Activated T-cell treated with anti-CD3 and anti-CD28 coated beads, Interleukin-2, amount 50 U/mL, for 48 hours (primary cell): ENCODE measurements around the gene OOSP1.
"Not testable (repeated sequence)": the region's sequence is repeated elsewhere in the genome, so short reads cannot be mapped to it uniquely, and the experiment has no call there.

Experiments
- DNase-seq, 2 experiments: peaks; one replicate each; pipeline ENCODE4 v3.0.0-alpha.2; 2020

OOSP1 gene

GRCh38 chr11:59962107-59962482 lies 23.9 kb downstream of the OOSP1 start:
- no peak for DNase-seq

- no peak for DNase-seq
These were observed 25.5 kb downstream of the OOSP1 start, which contains the start of gene OOSP4A for GRCh38 chr11:59963733-59964132. Gene OOSP4A (plus strand): TSS chr11:59964033. CDS start chr11:59964033, 0 bp downstream.

- DNase-seq = no peak
These were observed 27.2 kb downstream of the OOSP1 start for GRCh38 chr11:59965424-59965823.

- no peak for DNase-seq
These were observed 28.0 kb downstream of the OOSP1 start for GRCh38 chr11:59966201-59966600.

- DNase-seq = no peak
These were observed 29.6 kb downstream of the OOSP1 start for GRCh38 chr11:59967677-59968394.

GRCh38 chr11:59968395-59968783 lies 30.2 kb downstream of the OOSP1 start:
- DNase-seq = no peak

DNA sequence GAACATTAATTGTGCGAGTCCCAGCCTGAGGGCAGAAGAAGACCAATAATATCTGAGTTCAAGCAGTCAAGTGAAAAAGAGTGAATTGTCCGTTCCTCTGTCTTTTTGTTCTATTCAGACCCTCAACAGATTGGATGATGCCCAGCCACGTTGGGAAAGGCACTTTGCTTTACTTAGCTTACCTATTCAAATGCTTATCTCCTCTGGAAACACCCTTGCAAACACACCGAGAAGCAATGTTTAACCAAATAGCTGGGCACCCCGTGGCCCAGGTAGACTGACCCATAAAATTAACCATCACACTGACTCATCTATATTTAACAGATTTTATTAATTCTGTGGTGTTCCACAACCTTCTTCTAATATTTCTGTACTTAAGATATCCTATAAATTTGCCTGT lies 34.9 kb downstream of the OOSP1 start:
- DNase-seq = no peak

GRCh38 chr11:59981106-59981770 lies 43.0 kb downstream of the OOSP1 start:
- DNase-seq = no peak

- DNase-seq = not testable (repeated sequence)
These were observed 43.8 kb downstream of the OOSP1 start for GRCh38 chr11:59982037-59982436.

DNA sequence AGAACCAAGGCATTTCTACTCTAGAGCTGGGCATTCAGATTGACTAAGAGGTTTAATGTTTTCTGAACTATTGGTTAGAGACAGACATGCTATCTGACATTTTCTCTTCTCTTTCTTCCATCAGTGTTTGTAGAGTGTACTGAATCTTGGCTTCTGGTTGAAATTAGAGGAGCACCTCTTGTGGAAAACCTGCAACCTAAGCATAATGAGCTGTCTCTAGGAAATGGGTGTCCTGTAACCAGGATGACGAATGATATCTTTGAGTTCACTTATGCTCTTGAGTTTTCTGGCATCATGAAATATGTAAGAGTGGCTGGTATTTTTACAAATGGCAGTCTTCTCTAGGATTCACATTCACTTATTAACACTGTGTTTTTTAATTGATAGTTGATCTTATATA lies 45.0 kb downstream of the OOSP1 start:
- no peak for DNase-seq

- DNase-seq = no peak
These were observed 46.1 kb downstream of the OOSP1 start for GRCh38 chr11:59984368-59984767.

DNA sequence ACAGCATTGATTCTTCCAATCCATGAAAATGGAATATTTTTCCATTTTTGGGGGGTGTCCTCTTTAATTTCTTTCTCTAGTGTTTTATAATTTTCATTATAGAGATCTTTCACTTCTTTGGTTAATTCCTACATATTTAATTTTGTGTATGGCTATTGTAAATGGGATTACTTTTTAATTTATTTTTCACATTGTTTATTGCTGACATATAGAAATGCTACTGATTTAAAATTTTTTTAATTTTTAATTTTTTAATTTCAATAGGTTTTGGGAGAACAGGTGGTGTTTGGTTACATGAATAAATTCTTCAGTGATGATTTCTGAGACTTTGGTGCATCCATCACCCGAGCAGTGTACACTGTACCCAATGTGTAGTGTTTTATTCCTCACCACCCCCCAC lies 52.2 kb downstream of the OOSP1 start:
- no peak for DNase-seq

- no peak for DNase-seq
These were observed 54.2 kb downstream of the OOSP1 start for GRCh38 chr11:59992425-59992824.

DNA sequence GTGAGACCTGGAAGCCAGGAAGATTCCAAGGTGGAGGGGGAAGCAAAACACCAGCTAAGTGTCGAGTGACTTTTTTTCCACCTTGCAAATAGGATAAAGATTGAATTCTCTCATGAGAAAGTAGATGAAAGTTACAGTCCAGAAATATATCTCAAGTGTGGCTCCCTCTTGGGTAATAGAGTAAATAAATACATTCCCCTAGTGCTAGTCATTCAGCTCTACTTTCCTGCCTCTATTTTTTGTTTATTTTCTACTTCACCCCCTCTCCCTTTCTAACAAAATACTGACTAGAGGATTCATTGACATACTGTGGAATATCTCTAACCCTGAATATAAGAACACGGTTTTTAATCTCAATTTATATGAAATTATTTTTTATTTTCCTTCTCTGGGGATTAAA lies 59.6 kb downstream of the OOSP1 start:
- DNase-seq = no peak

DNA sequence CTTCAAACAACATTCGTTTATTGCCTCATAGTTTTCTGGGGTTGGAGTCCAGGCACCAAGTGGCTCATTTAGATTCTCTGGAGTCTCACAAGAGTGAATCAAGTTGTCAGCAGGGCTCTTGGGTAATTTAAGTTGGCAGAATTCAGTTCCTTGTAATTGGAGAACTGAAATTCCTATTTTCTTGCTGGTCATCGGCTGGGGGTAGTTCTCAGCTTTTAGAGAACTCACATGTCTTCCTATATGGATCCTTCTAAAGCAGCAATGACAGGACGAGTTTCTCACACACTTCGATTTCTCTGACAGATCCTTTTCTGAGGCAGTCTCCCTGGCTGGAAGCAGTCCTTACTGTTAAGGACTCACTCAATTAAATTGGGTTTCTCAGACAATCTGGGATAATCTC lies 61.5 kb downstream of the OOSP1 start:
- DNase-seq = no peak

GRCh38 chr11:60003729-60004128 lies 65.5 kb downstream of the OOSP1 start:
- DNase-seq = no peak

DNA sequence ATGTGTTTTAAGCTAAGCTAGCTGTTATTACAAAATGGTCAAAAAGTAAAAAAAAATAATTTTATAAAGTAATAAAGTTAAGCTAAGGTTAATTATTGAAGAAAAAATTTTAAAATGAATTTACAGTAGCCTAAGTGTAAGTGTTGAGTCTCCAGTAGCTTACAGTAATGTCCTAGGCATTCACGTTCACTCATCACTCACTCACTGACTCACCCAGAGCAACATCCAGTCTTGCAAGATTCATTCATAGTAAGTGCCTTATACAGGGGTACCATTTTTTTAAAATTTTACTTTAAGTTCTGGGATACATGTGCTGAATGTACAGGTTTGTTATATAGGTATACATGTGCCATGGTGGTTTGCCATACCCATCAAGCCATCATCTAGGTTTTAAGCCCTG lies 67.1 kb downstream of the OOSP1 start:
- no peak for DNase-seq
